ENCODE results near the gene WDR64.

GRCh38 chr1:241802863-241803262, 150.8 kb downstream of the WDR64 start:
- TF ChIP-seq CTCF (IDR thresholded peaks at IDR 0.05) (no peak), EP300 (IDR thresholded peaks at IDR 0.05) (no peak), POLR2A (IDR thresholded peaks at IDR 0.05) (no peak), POLR2AphosphoS5 (IDR thresholded peaks at IDR 0.05) (no peak)

All from sigmoid colon (tissue), 4 donors.